Measurements from ENCODE around the gene TFR2. TPM values are rescaled to one million over a fixed set of nuclear protein-coding genes. Genes with fewer than 3 reads are reported as not detected.
A peak's percentile ranks its signal among the peaks of the same experiment; 100 is the strongest.

TFR2 gene
- total and polyA plus RNA-seq, 2 experiments from 2014 or later = 3.7 to 4.2 TPM

DNA sequence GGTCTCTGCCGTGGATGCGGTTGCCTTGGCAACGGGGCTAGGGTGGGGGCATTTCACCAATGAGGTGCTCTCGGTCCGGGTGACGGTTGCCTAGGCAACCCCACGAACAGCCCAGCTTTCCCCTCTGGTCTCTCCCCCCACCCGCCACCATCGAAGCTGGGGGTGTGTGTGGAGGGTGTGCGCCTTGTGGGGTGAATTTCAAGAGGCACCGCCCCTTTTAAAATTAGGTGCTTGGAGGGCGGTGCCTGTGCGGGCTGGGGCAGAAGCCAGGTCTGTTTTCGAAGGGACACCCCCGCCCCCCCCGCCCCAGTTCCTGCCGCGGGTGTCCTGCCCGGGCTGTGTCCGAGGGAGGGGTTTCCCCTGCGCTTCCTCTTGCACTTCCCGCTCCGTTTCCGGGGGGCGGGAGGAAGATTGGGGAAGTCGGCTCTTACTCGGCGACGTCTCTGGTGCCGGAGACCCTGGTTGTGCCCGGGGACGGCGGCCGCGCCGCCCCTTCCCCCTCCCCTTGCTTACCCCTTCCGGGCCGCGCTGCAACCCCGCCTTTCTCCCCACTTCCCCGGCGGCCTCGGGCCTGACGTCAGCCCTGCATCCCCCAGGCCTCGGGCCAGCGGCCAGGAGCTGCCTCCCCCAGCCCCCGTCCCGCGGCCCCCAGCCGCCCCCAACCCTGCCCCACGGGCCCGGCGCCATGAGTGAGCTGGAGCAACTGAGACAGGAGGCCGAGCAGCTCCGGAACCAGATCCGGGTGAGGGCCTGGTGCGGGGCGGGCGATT lies 34.4 kb upstream of the TFR2 start:
- Histone ChIP-seq H3K27ac (ENCODE audit: low read depth) (no peak overlapping the region), H3K79me2 (replicated peaks; ENCODE audit: insufficient read depth) (no peaks in the 10 kb centered on the region), H3K4me1 (ENCODE audit: insufficient read depth) (peaks cover 5% of the 10 kb centered on the region), H3K9me2 (ENCODE audit: insufficient read depth) (no peaks in the 10 kb centered on the region), H3K36me3 (ENCODE audit: insufficient read depth) (no peaks in the 10 kb centered on the region), H3F3A (replicated peaks; ENCODE audit: low read depth) (peaks cover 31% of the 10 kb centered on the region), H4K20me1 (replicated peaks; ENCODE audit: insufficient read depth) (no peaks in the 10 kb centered on the region; the same call in 1 of the 2 replicates), H3K4me3 (peak overlapping the region; percentile 93), H2AFZ (no peak overlapping the region), H3K4me2 (peak overlapping the region; percentile 99), H3K27me3 (ENCODE audit: insufficient read depth) (peaks cover 16% of the 10 kb centered on the region)
- peak overlapping the region; percentile 79 for H3K4me3 Mint-ChIP-seq
- H3K36me3 Mint-ChIP-seq (ENCODE audit: low read depth) = peaks cover 27% of the 10 kb centered on the region
- peaks cover 35% of the 10 kb centered on the region for H3K27me3 Mint-ChIP-seq (ENCODE audit: insufficient read depth, low read depth, poor library complexity)
- peaks cover 11% of the 10 kb centered on the region for H3K4me1 Mint-ChIP-seq
- peak; percentile 45 for ATAC-seq
- TF ChIP-seq JUNB (IDR thresholded peaks at IDR 0.05; ENCODE audit: unreplicated experiment) (no peak), CREB1 (CRISPR knock-in tag; IDR thresholded peaks at IDR 0.05; ENCODE audit: low read depth) (peak; percentile 66; the same call in 1 of the 2 replicates), ZNF331 (CRISPR knock-in tag; IDR thresholded peaks at IDR 0.05; ENCODE audit: low read depth) (no peak)
- DNase-seq (ENCODE audit: low spot score) = peak; percentile 80
- H3K9me3 Mint-ChIP-seq = no peaks in the 10 kb centered on the region
- no peak overlapping the region for H3K27ac Mint-ChIP-seq

DNA sequence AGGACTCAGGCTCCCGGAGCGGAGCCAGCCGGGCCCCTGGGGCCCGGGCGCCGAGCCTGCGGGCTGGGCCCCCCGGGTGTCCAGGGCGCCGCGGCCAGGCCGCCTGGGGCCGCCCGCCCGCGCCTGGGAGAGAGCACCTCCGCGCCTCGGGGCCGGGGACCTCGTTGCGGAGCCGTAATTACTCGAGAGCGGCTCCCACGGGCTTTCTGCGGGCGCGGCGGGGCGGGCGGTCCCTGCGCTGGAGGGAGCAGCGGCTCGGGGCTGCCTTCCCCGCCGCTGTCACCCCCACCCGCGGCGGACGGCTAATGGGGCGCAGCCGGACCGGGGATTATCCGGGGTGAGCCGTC lies 33.7 kb upstream of the TFR2 start:
- peaks cover 4% of the 10 kb centered on the region; the same call in 1 of the 2 replicates for H3K4me1 ChIP-seq (ENCODE audit: insufficient read depth)
- no peak for ATAC-seq
- peaks cover 24% of the 10 kb centered on the region for H3F3A ChIP-seq (replicated peaks; ENCODE audit: low read depth)
- H3K4me2 ChIP-seq = peak overlapping the region; percentile 99
- no peaks in the 10 kb centered on the region for H3K9me3 Mint-ChIP-seq
- peaks cover 20% of the 10 kb centered on the region for H3K36me3 Mint-ChIP-seq (ENCODE audit: low read depth)
- peaks cover 35% of the 10 kb centered on the region for H3K27me3 Mint-ChIP-seq (ENCODE audit: insufficient read depth, low read depth, poor library complexity)
- H3K79me2 ChIP-seq (replicated peaks; ENCODE audit: insufficient read depth) = no peaks in the 10 kb centered on the region
- no peak for DNase-seq (ENCODE audit: low spot score)
- H3K4me3 Mint-ChIP-seq = peak overlapping the region; percentile 83; the same call in 2 of the 3 replicates
- no peaks in the 10 kb centered on the region for H3K36me3 ChIP-seq (ENCODE audit: insufficient read depth)
- no peak overlapping the region for H2AFZ ChIP-seq
- peaks cover 16% of the 10 kb centered on the region for H3K27me3 ChIP-seq (ENCODE audit: insufficient read depth)
- peak overlapping the region; percentile 93 for H3K4me3 ChIP-seq
- H3K27ac Mint-ChIP-seq = no peak overlapping the region
- no peak overlapping the region for H3K27ac ChIP-seq (ENCODE audit: low read depth)
- peaks cover 9% of the 10 kb centered on the region for H3K4me1 Mint-ChIP-seq
- no peaks in the 10 kb centered on the region for H3K9me2 ChIP-seq (ENCODE audit: insufficient read depth)
- H4K20me1 ChIP-seq (replicated peaks; ENCODE audit: insufficient read depth) = no peaks in the 10 kb centered on the region; the same call in 1 of the 2 replicates
- no peak for TF ChIP-seq CTCF (conservative IDR thresholded peaks at IDR 0.05; ENCODE audit: low read depth in 2 of 2)
- TF ChIP-seq STAT1 (IDR thresholded peaks at IDR 0.05; ENCODE audit: unreplicated experiment) = no peak
- no peak for TF ChIP-seq ZNF114 (CRISPR knock-in tag; IDR thresholded peaks at IDR 0.05)
- TF ChIP-seq ZNF331 (CRISPR knock-in tag; IDR thresholded peaks at IDR 0.05; ENCODE audit: low read depth) = no peak
- TF ChIP-seq NANOG (IDR thresholded peaks at IDR 0.05; ENCODE audit: borderline replicate concordance) = no peak
- no peak for TF ChIP-seq JUNB (IDR thresholded peaks at IDR 0.05; ENCODE audit: unreplicated experiment)
- TF ChIP-seq CREB1 (CRISPR knock-in tag; IDR thresholded peaks at IDR 0.05; ENCODE audit: low read depth) = no peak
- TF ChIP-seq ZNF462 (CRISPR knock-in tag; IDR thresholded peaks at IDR 0.05) = no peak
- TF ChIP-seq, protein P1, sequence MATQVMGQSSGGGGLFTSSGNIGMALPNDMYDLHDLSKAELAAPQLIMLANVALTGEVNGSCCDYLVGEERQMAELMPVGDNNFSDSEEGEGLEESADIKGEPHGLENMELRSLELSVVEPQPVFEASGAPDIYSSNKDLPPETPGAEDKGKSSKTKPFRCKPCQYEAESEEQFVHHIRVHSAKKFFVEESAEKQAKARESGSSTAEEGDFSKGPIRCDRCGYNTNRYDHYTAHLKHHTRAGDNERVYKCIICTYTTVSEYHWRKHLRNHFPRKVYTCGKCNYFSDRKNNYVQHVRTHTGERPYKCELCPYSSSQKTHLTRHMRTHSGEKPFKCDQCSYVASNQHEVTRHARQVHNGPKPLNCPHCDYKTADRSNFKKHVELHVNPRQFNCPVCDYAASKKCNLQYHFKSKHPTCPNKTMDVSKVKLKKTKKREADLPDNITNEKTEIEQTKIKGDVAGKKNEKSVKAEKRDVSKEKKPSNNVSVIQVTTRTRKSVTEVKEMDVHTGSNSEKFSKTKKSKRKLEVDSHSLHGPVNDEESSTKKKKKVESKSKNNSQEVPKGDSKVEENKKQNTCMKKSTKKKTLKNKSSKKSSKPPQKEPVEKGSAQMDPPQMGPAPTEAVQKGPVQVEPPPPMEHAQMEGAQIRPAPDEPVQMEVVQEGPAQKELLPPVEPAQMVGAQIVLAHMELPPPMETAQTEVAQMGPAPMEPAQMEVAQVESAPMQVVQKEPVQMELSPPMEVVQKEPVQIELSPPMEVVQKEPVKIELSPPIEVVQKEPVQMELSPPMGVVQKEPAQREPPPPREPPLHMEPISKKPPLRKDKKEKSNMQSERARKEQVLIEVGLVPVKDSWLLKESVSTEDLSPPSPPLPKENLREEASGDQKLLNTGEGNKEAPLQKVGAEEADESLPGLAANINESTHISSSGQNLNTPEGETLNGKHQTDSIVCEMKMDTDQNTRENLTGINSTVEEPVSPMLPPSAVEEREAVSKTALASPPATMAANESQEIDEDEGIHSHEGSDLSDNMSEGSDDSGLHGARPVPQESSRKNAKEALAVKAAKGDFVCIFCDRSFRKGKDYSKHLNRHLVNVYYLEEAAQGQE (IDR thresholded peaks at IDR 0.05; ENCODE audit: unreplicated experiment) = no peak

All from GM23338 (cell line).